Activated CD4-positive, alpha-beta T cell treated with anti-CD3 and anti-CD28 coated beads, Interleukin-2, amount 10 ng/mL, durations not matched to agents 24 days and 14 days (primary cell): ENCODE results near the gene PSMB5. TPM values are rescaled to one million over a fixed set of nuclear protein-coding genes. Genes with fewer than 3 reads are reported as not detected.
"Not testable (repeated sequence)": the region's sequence is repeated elsewhere in the genome, so short reads cannot be mapped to it uniquely, and the experiment has no call there.

Source experiments
- DNase-seq: peaks from one replicate; pipeline ENCODE4 v3.0.0; 2022
- H3K27ac Mint-ChIP-seq: one replicate; pipeline ENCODE4 v1.8.0; 2022; ENCODE audit warnings: mild to moderate bottlenecking, mixed read lengths
- H3K27me3 Mint-ChIP-seq: one replicate; pipeline ENCODE4 v1.8.0; 2022; ENCODE audit warnings: mixed read lengths
- H3K36me3 Mint-ChIP-seq: one replicate; pipeline ENCODE4 v1.8.0; 2022; ENCODE audit warnings: low read depth, mild to moderate bottlenecking, mixed read lengths
- H3K4me1 Mint-ChIP-seq: one replicate; pipeline ENCODE4 v1.8.0; 2021; ENCODE audit warnings: mixed read lengths
- H3K4me3 Mint-ChIP-seq: one replicate; pipeline ENCODE4 v1.8.0; 2022; ENCODE audit warnings: mild to moderate bottlenecking, moderate library complexity, mixed read lengths
- H3K9me3 Mint-ChIP-seq: one replicate; pipeline ENCODE4 v1.8.0; 2021; ENCODE audit warnings: mixed read lengths
- intact Hi-C: fragments of 100-400 bp; cut with micrococcal nuclease; formaldehyde crosslinking; loops from one replicate; pipeline ENCODE4 v1.15.1; 2023
- total RNA-seq: library from RNA; stranded (reverse); gene quantifications from 2 replicates; pipeline ENCODE4 v1.2.3, GENCODE V29; 2022

PSMB5 gene
- total RNA-seq, 1 donor from 2014 or later, result 150 TPM

- Mint-ChIP-seq H3K36me3 (peaks cover 42% of the 10 kb centered on the region), H3K4me3 (no peak overlapping the region), H3K9me3 (no peaks in the 10 kb centered on the region), H3K27ac (no peak overlapping the region), H3K4me1 (peaks cover 45% of the 10 kb centered on the region), H3K27me3 (no peaks in the 10 kb centered on the region)
- intact Hi-C loops, result no loop called here
- no peak for DNase-seq
These were observed 11.5 kb downstream of the PSMB5 start for GRCh38 chr14:23023022-23023794.

- Mint-ChIP-seq H3K9me3 (no peaks in the 10 kb centered on the region), H3K36me3 (peaks cover 35% of the 10 kb centered on the region), H3K4me3 (no peak overlapping the region)
These were observed 12.7 kb downstream of the PSMB5 start for GRCh38 chr14:23021889-23022442.

GRCh38 chr14:23021434-23021833 is 13.3 kb downstream of the PSMB5 start:
- H3K4me1 Mint-ChIP-seq, result peaks cover 40% of the 10 kb centered on the region
- H3K36me3 Mint-ChIP-seq, result peaks cover 35% of the 10 kb centered on the region

More at GRCh38 chr14:23021889-23022442, 12.7 kb downstream of the PSMB5 start:
- no peak for DNase-seq
- intact Hi-C loops, result no loop called here
- H3K4me1 Mint-ChIP-seq, result peaks cover 40% of the 10 kb centered on the region
- no peaks in the 10 kb centered on the region for H3K27me3 Mint-ChIP-seq
- no peak overlapping the region for H3K27ac Mint-ChIP-seq

GRCh38 chr14:23020143-23021128 is 14.3 kb downstream of the PSMB5 start:
- H3K9me3 Mint-ChIP-seq, result no peaks in the 10 kb centered on the region
- H3K36me3 Mint-ChIP-seq, result peaks cover 27% of the 10 kb centered on the region
- H3K27ac Mint-ChIP-seq, result no peak overlapping the region
- H3K4me1 Mint-ChIP-seq, result peaks cover 37% of the 10 kb centered on the region
- intact Hi-C loops, result no loop called here
- no peak overlapping the region for H3K4me3 Mint-ChIP-seq
- no peaks in the 10 kb centered on the region for H3K27me3 Mint-ChIP-seq
- DNase-seq, result no peak

More at GRCh38 chr14:23021434-23021833, 13.3 kb downstream of the PSMB5 start:
- H3K27ac Mint-ChIP-seq, result no peak overlapping the region
- intact Hi-C loops, result no loop called here
- no peak for DNase-seq
- peak overlapping the region; percentile 1 for H3K4me3 Mint-ChIP-seq
- H3K9me3 Mint-ChIP-seq, result no peaks in the 10 kb centered on the region
- no peaks in the 10 kb centered on the region for H3K27me3 Mint-ChIP-seq

- Mint-ChIP-seq H3K9me3 (no peaks in the 10 kb centered on the region), H3K4me1 (peaks cover 19% of the 10 kb centered on the region), H3K4me3 (no peak overlapping the region), H3K27ac (no peak overlapping the region), H3K27me3 (no peaks in the 10 kb centered on the region), H3K36me3 (peaks cover 9% of the 10 kb centered on the region)
- no peak for DNase-seq
- intact Hi-C loops, result no loop called here
These were observed 16.6 kb downstream of the PSMB5 start for GRCh38 chr14:23018107-23018506.

- intact Hi-C loops, result no loop called here
- Mint-ChIP-seq H3K36me3 (peaks cover 4% of the 10 kb centered on the region), H3K27me3 (no peaks in the 10 kb centered on the region), H3K4me3 (no peak overlapping the region), H3K27ac (no peak overlapping the region), H3K9me3 (no peaks in the 10 kb centered on the region), H3K4me1 (peaks cover 14% of the 10 kb centered on the region)
- no peak for DNase-seq
These were observed 17.6 kb downstream of the PSMB5 start for GRCh38 chr14:23017091-23017490.

- H3K27ac Mint-ChIP-seq, result peak overlapping the region; percentile 1
- peak overlapping the region; percentile 42 for H3K4me3 Mint-ChIP-seq
- no peaks in the 10 kb centered on the region for H3K27me3 Mint-ChIP-seq
- H3K9me3 Mint-ChIP-seq, result no peaks in the 10 kb centered on the region
- DNase-seq, result no peak
- peaks cover 8% of the 10 kb centered on the region for H3K4me1 Mint-ChIP-seq
- peaks cover 2% of the 10 kb centered on the region for H3K36me3 Mint-ChIP-seq
- intact Hi-C loops, result no loop called here
These were observed 19.1 kb downstream of the PSMB5 start for GRCh38 chr14:23015618-23016017.

- H3K27me3 Mint-ChIP-seq, H3K36me3 Mint-ChIP-seq, DNase-seq, intact Hi-C loops, H3K27ac Mint-ChIP-seq, H3K4me3 Mint-ChIP-seq, H3K9me3 Mint-ChIP-seq: not testable (repeated sequence)
- peaks cover 16% of the 10 kb centered on the region for H3K4me1 Mint-ChIP-seq
These were observed 21.0 kb downstream of the PSMB5 start for GRCh38 chr14:23013749-23014054.

GRCh38 chr14:23013054-23013748 is 21.5 kb downstream of the PSMB5 start:
- Mint-ChIP-seq H3K4me3 (no peak overlapping the region), H3K4me1 (peaks cover 20% of the 10 kb centered on the region), H3K9me3 (no peaks in the 10 kb centered on the region), H3K27ac (no peak overlapping the region), H3K27me3 (no peaks in the 10 kb centered on the region), H3K36me3 (peaks cover 2% of the 10 kb centered on the region)
- DNase-seq, result no peak
- intact Hi-C loops, result no loop called here

- H3K27me3 Mint-ChIP-seq, result no peaks in the 10 kb centered on the region
- intact Hi-C loops, result loop anchor here (1.0 to 5.0 kb wide), 2 partner anchors 47 to 81 kb away; partner anchors contain the start of genes CDH24 and PRMT5
These were observed 24.6 kb downstream of the PSMB5 start, which contains the start of gene C14orf93 for GRCh38 chr14:23009939-23010726. TSS of gene C14orf93 (minus strand) at chr14:23010143. CDS start at chr14:22999023, 11,120 bp downstream.

GRCh38 chr14:23009483-23009938 is 25.2 kb downstream of the PSMB5 start:
- intact Hi-C loops, result loop anchor here (5.0 kb wide), 1 partner anchor 48 kb away; the partner anchor contains the start of gene CDH24

More at GRCh38 chr14:23009939-23010726, 24.6 kb downstream of the PSMB5 start, which contains the start of gene C14orf93:
- Mint-ChIP-seq H3K9me3 (no peaks in the 10 kb centered on the region), H3K36me3 (no peaks in the 10 kb centered on the region), H3K27ac (peak within 1 kb of the TSS; percentile 95), H3K4me3 (peak within 1 kb of the TSS; percentile 90), H3K4me1 (peaks cover 33% of the 10 kb centered on the region)
- DNase-seq, result peak; percentile 95

GRCh38 chr14:23008831-23009230 is 25.9 kb downstream of the PSMB5 start:
- no peaks in the 10 kb centered on the region for H3K9me3 Mint-ChIP-seq
- no peak for DNase-seq
- H3K4me1 Mint-ChIP-seq, result peaks cover 36% of the 10 kb centered on the region
- peak overlapping the region; percentile 95 for H3K27ac Mint-ChIP-seq
- H3K27me3 Mint-ChIP-seq, result no peaks in the 10 kb centered on the region
- peak overlapping the region; percentile 90 for H3K4me3 Mint-ChIP-seq
- intact Hi-C loops, result loop anchor here (5.0 kb wide), 1 partner anchor 48 kb away; the partner anchor contains the start of gene CDH24
- no peaks in the 10 kb centered on the region for H3K36me3 Mint-ChIP-seq

More at GRCh38 chr14:23009483-23009938, 25.2 kb downstream of the PSMB5 start:
- no peaks in the 10 kb centered on the region for H3K27me3 Mint-ChIP-seq
- peak overlapping the region; percentile 91 for H3K27ac Mint-ChIP-seq
- peak; percentile 63 for DNase-seq
- H3K36me3 Mint-ChIP-seq, result no peaks in the 10 kb centered on the region
- peaks cover 36% of the 10 kb centered on the region for H3K4me1 Mint-ChIP-seq
- peak overlapping the region; percentile 90 for H3K4me3 Mint-ChIP-seq
- H3K9me3 Mint-ChIP-seq, result no peaks in the 10 kb centered on the region
